GM12878 (cell line): ENCODE results near the gene PDE9A. TPM values are rescaled to one million over a fixed set of nuclear protein-coding genes. Genes with fewer than 3 reads are reported as not detected.

ENCODE experiments used
- ATAC-seq: fragments of 200-7000 bp; cut with Tn5 transposase; 3 replicates; pipeline ENCODE4 v1.9.1; 2020; ENCODE audit warnings: mild to moderate bottlenecking, moderate library complexity
- BruUV-seq: library from RNA; stranded (reverse); fragments of 400-500 nt; replicated peaks from 2 replicates; lab custom pipeline; 2021; lab: Mats Ljungman, UMichigan
- CTCF ChIA-PET: fragments of 300-600 bp; sonication (Branson Sonifier 250); formaldehyde crosslinking; extraction: SDS; loops from one replicate; lab custom pipeline; 2021; ENCODE audit warnings: inconsistent platforms; lab: Yijun Ruan, JAX
- POLR2A ChIA-PET: fragments of 350-600 bp; formaldehyde crosslinking; extraction: SDS; loops from one replicate; lab custom pipeline; 2021; ENCODE audit warnings: inconsistent platforms; lab: Charles Lee
- RAD21 ChIA-PET: fragments of 300-600 bp; sonication (Branson Sonifier 250); formaldehyde crosslinking; loops from one replicate; lab custom pipeline; 2023; ENCODE audit warnings: antibody characterized with exemption; ENCODE audit not compliant: unreplicated experiment; lab: Charles Lee
- SMC1A ChIA-PET: fragments of 300-600 bp; sonication (Branson Sonifier 250); formaldehyde crosslinking; loops from one replicate; lab custom pipeline; 2023; ENCODE audit not compliant: unreplicated experiment, uncharacterized antibody; lab: Charles Lee
- DNase-seq: peaks from one replicate; pipeline ENCODE4 v3.0.0-alpha.2; 2011; ENCODE audit warnings: low read depth, low spot score
- FAIRE-seq: peaks from 3 replicates; lab custom pipeline; 2011; peaks lifted over from hg19 to GRCh38; lab: Jason Lieb, UNC
- H2AFZ ChIP-seq: 2 replicates; pipeline ENCODE4 v1.6.0; 2011; ENCODE audit warnings: low read depth, low read length, control low read depth; ENCODE audit not compliant: control insufficient read depth
- H3K27ac ChIP-seq: 2 replicates; pipeline ENCODE4 v1.5.1; 2011; ENCODE audit warnings: control low read depth; ENCODE audit not compliant: control insufficient read depth, insufficient read depth
- H3K27me3 ChIP-seq, 2 experiments: replicated peaks in 1 of 2; 2 replicates each; pipeline versions ENCODE4 v1.6.0 to v1.6.1; 2011; ENCODE audit warnings: low read length in 1 of 2; ENCODE audit not compliant: control insufficient read depth in 2 of 2, insufficient read depth in 2 of 2
- H3K36me3 ChIP-seq, 2 experiments: 2 replicates each; pipeline ENCODE4 v1.5.1; 2011; ENCODE audit warnings: low read length in 1 of 2; ENCODE audit not compliant: control insufficient read depth in 2 of 2, insufficient read depth in 2 of 2
- H3K4me1 ChIP-seq: 2 replicates; pipeline ENCODE4 v1.6.1; 2011; ENCODE audit warnings: mild to moderate bottlenecking, low read length, moderate library complexity, mixed read lengths; ENCODE audit not compliant: control insufficient read depth, insufficient read depth
- H3K4me2 ChIP-seq: 2 replicates; pipeline ENCODE4 v1.6.0; 2011; ENCODE audit warnings: control low read depth; ENCODE audit not compliant: control insufficient read depth, insufficient read depth
- H3K4me3 ChIP-seq: fragments of 200-600 bp; sonication (generic); 2 replicates; pipeline ENCODE4 v1.5.1; 2016
- H3K79me2 ChIP-seq: 2 replicates; pipeline ENCODE4 v1.6.0; 2011; ENCODE audit warnings: low read length; ENCODE audit not compliant: control insufficient read depth, insufficient read depth
- H3K9ac ChIP-seq: 2 replicates; pipeline ENCODE4 v1.8.0; 2011; ENCODE audit warnings: low read length, control low read depth, mixed read lengths; ENCODE audit not compliant: control insufficient read depth, insufficient read depth
- H3K9me3 ChIP-seq: replicated peaks from 3 replicates; pipeline ENCODE4 v1.5.1; 2011; ENCODE audit warnings: mild to moderate bottlenecking, low read length; ENCODE audit not compliant: control insufficient read depth, insufficient read depth
- H4K20me1 ChIP-seq: 2 replicates; pipeline ENCODE4 v1.6.0; 2011; ENCODE audit not compliant: control insufficient read depth, insufficient read depth
- EED ChIP-seq: sonication (generic); IDR thresholded peaks from 2 replicates; pipeline ENCODE4 v1.6.1; 2016; ENCODE audit warnings: antibody characterized with exemption, low read depth
- EZH2 ChIP-seq: IDR thresholded peaks from 2 replicates; pipeline ENCODE4 v1.6.1; 2012; ENCODE audit warnings: low read depth, mild to moderate bottlenecking, control low read depth, inconsistent platforms, low read length, borderline replicate concordance; ENCODE audit not compliant: control insufficient read depth
- HCFC1 ChIP-seq: fragments of 150-350 bp; IDR thresholded peaks from 2 replicates; pipeline ENCODE4 v1.6.1; 2014; ENCODE audit warnings: low read length
- HDGF ChIP-seq: fragments of 450-650 bp; IDR thresholded peaks from 2 replicates; pipeline ENCODE4 v1.6.1; 2016; ENCODE audit warnings: antibody characterized with exemption
- MYB ChIP-seq: fragments of 150-350 bp; IDR thresholded peaks from 2 replicates; pipeline ENCODE4 v1.6.1; 2014; ENCODE audit warnings: mild to moderate bottlenecking, low read depth, low read length, borderline replicate concordance
- NR2C1 ChIP-seq: fragments of 450-650 bp; IDR thresholded peaks from 2 replicates; pipeline ENCODE4 v1.6.1; 2017; ENCODE audit warnings: antibody characterized with exemption, mild to moderate bottlenecking, moderate library complexity
- PAX5 ChIP-seq: IDR thresholded peaks from 2 replicates; pipeline ENCODE4 v1.6.1; 2011; ENCODE audit warnings: low read depth, low read length, borderline replicate concordance
- SMC3 ChIP-seq: IDR thresholded peaks from 2 replicates; pipeline ENCODE4 v1.6.1; 2011; ENCODE audit warnings: low read length, improper control_type of control experiment, borderline replicate concordance
- STAT3 ChIP-seq: IDR thresholded peaks from 2 replicates; pipeline ENCODE4 v1.6.1; 2011; ENCODE audit warnings: low read depth, low read length, improper control_type of control experiment
- TCF3 ChIP-seq: IDR thresholded peaks from 2 replicates; pipeline ENCODE4 v1.6.1; 2012; ENCODE audit warnings: low read depth, mild to moderate bottlenecking, low read length, borderline replicate concordance; ENCODE audit not compliant: insufficient read depth
- ZNF207 ChIP-seq: fragments of 450-650 bp; IDR thresholded peaks from 2 replicates; pipeline ENCODE4 v1.6.1; 2014; ENCODE audit warnings: antibody characterized with exemption, mild to moderate bottlenecking, borderline replicate concordance
- ZNF24 ChIP-seq: fragments of 450-650 bp; IDR thresholded peaks from 2 replicates; pipeline ENCODE4 v1.6.1; 2017; ENCODE audit warnings: antibody characterized with exemption, mild to moderate bottlenecking
- ZZZ3 ChIP-seq: IDR thresholded peaks from 2 replicates; pipeline ENCODE4 v1.6.1; 2011; ENCODE audit warnings: low read depth; ENCODE audit not compliant: control insufficient read depth, insufficient read length
- WGBS: methylation state at CpG from one replicate; pipeline ENCODE4 v1.1.6; 2016; ENCODE audit warnings: low lambda C conversion rate; ENCODE audit not compliant: insufficient replicate concordance, insufficient coverage; ENCODE audit errors: missing lambda C conversion rate; 5-methylcytosine and 5-hydroxymethylcytosine counted together
- in situ Hi-C: fragments of 300-500 bp; cut with MboI; formaldehyde crosslinking; loops from 9 replicates; pipeline ENCODE4 v1.14.3; 2018; ENCODE audit warnings: mixed read lengths
- intact Hi-C: fragments of 100-400 bp; cut with micrococcal nuclease; formaldehyde crosslinking; loops from one replicate; pipeline ENCODE4 v1.14.2; 2022; ENCODE audit not compliant: unreplicated experiment
- polyA plus RNA-seq, 11 experiments: library from polyadenylated mRNA; depleted of rRNA in 4 of 11; unstranded in 6 of 11; stranded (reverse) in 5 of 11; fragments of >200 nt; fragmentation: Nextera tagmentation in 4 of 11; fragmentation: Illumina TruSeq in 1 of 11; extraction: Ambion mirVana in 4 of 11; extraction: Trizol in 1 of 11; gene quantifications; 1 replicate in 1 of 11; 2 replicates in 10 of 11; pipeline versions ENCODE4 v1.2.1 to v1.2.3, GENCODE V29; 2011 to 2016; ENCODE audit warnings: inconsistent platforms in 2 of 11, missing spikeins in 2 of 11, low read depth in 1 of 11
- total RNA-seq, 4 experiments: library from RNA; depleted of rRNA in 3 of 4; stranded (reverse); fragments of >200 nt in 3 of 4; fragmentation: Illumina TruSeq in 1 of 4; extraction: Trizol in 1 of 4; gene quantifications; 2 replicates each; pipeline versions ENCODE4 v1.2.1 to v1.2.3, GENCODE V29; 2013 to 2021
- TF ChIP-seq, protein P1 (sequence below): fragments of 450-650 bp; IDR thresholded peaks from 2 replicates; pipeline ENCODE4 v1.6.1; 2017; ENCODE audit warnings: mild to moderate bottlenecking, moderate library complexity

Gene PDE9A
- total and polyA plus RNA-seq, 10 of the 15 experiments (the other 5 are each of a cell fraction or from before 2014, with no cell fraction given) = 0.08 to 0.45 (median 0.20) TPM; not detected in 1

- TF ChIP-seq STAT3 = no peak
- TF ChIP-seq PAX5 = no peak
- TF ChIP-seq MYB = no peak
- TF ChIP-seq TCF3 = no peak
- no peak for TF ChIP-seq EED
- no peak for TF ChIP-seq ZZZ3
Observed at GRCh38 chr21:42785666-42786427, 132.4 kb downstream of the PDE9A start (continued).

DNA sequence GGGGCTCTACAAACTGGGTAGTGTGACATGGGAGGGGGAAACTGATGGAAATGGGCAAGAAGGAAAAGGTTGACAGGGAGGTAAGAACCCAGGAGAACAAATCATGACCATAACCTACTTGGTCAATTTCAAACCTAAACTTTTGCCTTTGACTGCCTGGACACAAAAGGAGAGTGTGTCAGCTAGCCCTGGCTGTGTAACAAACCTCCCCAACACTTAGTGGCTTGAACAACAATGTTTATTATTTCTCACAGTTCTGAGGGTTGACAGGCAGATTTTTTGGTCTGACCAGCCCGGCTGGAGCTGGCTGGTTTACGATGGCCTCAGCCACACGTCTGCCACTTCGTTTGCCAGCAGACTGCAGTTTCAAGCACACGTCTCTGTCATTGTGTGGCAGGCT, 133.5 kb downstream of the PDE9A start:
- in situ Hi-C loops = no loop called here
- Histone ChIP-seq H3K4me3 (no peak overlapping the region), H3K27ac (no peak overlapping the region), H2AFZ (no peak overlapping the region), H3K4me1 (no peaks in the 10 kb centered on the region)
- BruUV-seq = no TSS peak
- TF ChIP-seq SMC3 (no peak), NR2C1 (no peak), ZNF24 (no peak), ZNF207 (no peak), HCFC1 (no peak), EZH2 (no peak), HDGF (no peak)
- TF ChIP-seq, protein P1, sequence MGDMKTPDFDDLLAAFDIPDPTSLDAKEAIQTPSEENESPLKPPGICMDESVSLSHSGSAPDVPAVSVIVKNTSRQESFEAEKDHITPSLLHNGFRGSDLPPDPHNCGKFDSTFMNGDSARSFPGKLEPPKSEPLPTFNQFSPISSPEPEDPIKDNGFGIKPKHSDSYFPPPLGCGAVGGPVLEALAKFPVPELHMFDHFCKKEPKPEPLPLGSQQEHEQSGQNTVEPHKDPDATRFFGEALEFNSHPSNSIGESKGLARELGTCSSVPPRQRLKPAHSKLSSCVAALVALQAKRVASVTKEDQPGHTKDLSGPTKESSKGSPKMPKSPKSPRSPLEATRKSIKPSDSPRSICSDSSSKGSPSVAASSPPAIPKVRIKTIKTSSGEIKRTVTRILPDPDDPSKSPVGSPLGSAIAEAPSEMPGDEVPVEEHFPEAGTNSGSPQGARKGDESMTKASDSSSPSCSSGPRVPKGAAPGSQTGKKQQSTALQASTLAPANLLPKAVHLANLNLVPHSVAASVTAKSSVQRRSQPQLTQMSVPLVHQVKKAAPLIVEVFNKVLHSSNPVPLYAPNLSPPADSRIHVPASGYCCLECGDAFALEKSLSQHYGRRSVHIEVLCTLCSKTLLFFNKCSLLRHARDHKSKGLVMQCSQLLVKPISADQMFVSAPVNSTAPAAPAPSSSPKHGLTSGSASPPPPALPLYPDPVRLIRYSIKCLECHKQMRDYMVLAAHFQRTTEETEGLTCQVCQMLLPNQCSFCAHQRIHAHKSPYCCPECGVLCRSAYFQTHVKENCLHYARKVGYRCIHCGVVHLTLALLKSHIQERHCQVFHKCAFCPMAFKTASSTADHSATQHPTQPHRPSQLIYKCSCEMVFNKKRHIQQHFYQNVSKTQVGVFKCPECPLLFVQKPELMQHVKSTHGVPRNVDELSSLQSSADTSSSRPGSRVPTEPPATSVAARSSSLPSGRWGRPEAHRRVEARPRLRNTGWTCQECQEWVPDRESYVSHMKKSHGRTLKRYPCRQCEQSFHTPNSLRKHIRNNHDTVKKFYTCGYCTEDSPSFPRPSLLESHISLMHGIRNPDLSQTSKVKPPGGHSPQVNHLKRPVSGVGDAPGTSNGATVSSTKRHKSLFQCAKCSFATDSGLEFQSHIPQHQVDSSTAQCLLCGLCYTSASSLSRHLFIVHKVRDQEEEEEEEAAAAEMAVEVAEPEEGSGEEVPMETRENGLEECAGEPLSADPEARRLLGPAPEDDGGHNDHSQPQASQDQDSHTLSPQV = no peak
- TF ChIP-seq, all 136 proteins: peak for 0
- ChIA-PET SMC1A (no interaction called here), RAD21 (no interaction called here), POLR2A (no interaction called here), CTCF (no interaction called here)
- Histone ChIP-seq H3K27me3 (peaks cover 4 to 5% of the 10 kb centered on the region in 2 experiments; a peak in 3 of 4 replicates), H4K20me1 (no peaks in the 10 kb centered on the region), H3K9me3 (no peaks in the 10 kb centered on the region; the same call in 1 of the 3 replicates), H3K9ac (no peak overlapping the region), H3K79me2 (no peaks in the 10 kb centered on the region), H3K36me3 (no peaks in the 10 kb centered on the region), H3K4me2 (no peak overlapping the region)
- DNase-seq = no peak
- WGBS = 64% methylated on average over 5 of the region's 5 CpGs
- FAIRE-seq = no peak
- no peak for ATAC-seq
- intact Hi-C loops = no loop called here
